ENCODE measurements around the gene VASH2. TPM values are rescaled to one million over a fixed set of nuclear protein-coding genes. Genes with fewer than 3 reads are reported as not detected.

VASH2 gene
- total and polyA plus RNA-seq, 2 of the 4 experiments (the other 2 are of a cell fraction): 0.90 to 1.2 TPM

DNA sequence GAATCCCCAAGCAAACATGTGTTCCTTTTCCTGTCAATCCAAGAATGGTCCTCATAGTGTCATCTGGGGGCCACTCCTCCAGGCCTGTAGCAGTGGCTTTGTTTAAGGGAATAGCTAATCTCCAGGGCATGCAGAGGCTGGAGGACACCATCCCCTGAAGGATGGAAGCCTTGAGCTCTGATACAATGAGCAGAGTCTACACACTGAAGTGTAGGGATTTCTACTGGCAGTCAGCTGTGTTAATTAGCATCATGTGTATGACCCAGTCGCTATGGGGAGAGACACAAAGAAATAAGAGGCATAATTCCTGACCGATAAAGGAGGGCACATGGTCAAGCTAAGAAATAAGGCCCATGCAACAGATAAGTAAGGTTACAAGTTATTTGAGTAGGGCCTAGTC is 36.2 kb downstream of the VASH2 start:
- H4K5ac ChIP-seq (ENCODE audit: low read depth, low read length): no peak overlapping the region
- 90% methylated on average over 2 of the region's 2 CpGs; no CpG with 5 or more reads in 1 of the 2 experiments for WGBS, 2 experiments (ENCODE audit: extremely low coverage in 2 of 2, insufficient read length in 1 of 2)
- H3K23ac ChIP-seq (ENCODE audit: low read depth, low read length): no peak overlapping the region
- BruUV-seq (replicated peaks): no TSS peak
- peaks cover 2% of the 10 kb centered on the region; the same call in 1 of the 2 replicates for H3K36me3 ChIP-seq (ENCODE audit: control insufficient read depth, insufficient read depth, low read length)
- no peaks in the 10 kb centered on the region for H3K27me3 ChIP-seq (ENCODE audit: control insufficient read depth, insufficient read depth, low read length)
- no peak overlapping the region for H2BK120ac ChIP-seq (ENCODE audit: low read depth, low read length)
- no peaks in the 10 kb centered on the region for H3K79me1 ChIP-seq (ENCODE audit: low read depth in 1 of 2, low read length in 2 of 2)
- DNase-seq (no peak), ATAC-seq (ENCODE audit: low read depth) (no peak)
- no peak overlapping the region for H3K18ac ChIP-seq (ENCODE audit: low read depth, low read length)
- no peak overlapping the region for H3K14ac ChIP-seq (replicated peaks; ENCODE audit: low read depth, low read length)
- no peak overlapping the region for H2BK20ac ChIP-seq (ENCODE audit: low read depth, low read length)
- H4K91ac ChIP-seq (ENCODE audit: insufficient read depth, low read depth, low read length): no peak overlapping the region
- H3K4ac ChIP-seq (ENCODE audit: low read depth, low read length): no peak overlapping the region
- intact Hi-C loops (cut with micrococcal nuclease): no loop called here
- H3K27ac ChIP-seq (ENCODE audit: insufficient read depth, low read length): no peak overlapping the region
- CTCF ChIA-PET: no interaction called here
- H2AK9ac ChIP-seq (replicated peaks; ENCODE audit: low read depth, low read length, poor library complexity): no peak overlapping the region
- H2BK15ac ChIP-seq (ENCODE audit: low read depth, low read length): no peak overlapping the region
- no peaks in the 10 kb centered on the region for H3K9me1 ChIP-seq (ENCODE audit: insufficient read depth, low read length)
- no peak overlapping the region for H2AFZ ChIP-seq (replicated peaks; ENCODE audit: low read length, poor library complexity)
- in situ Hi-C loops (cut with MboI; ENCODE audit: low sequenced_read_pairs): loop anchor here (25.0 kb wide), 1 partner anchor 324 kb away; no protein-coding TSS in a partner anchor
- dilution Hi-C loops (cut with HindIII; ENCODE audit: low sequenced_read_pairs, unreplicated experiment): no loop called here
- no peak overlapping the region for H4K8ac ChIP-seq (ENCODE audit: low read depth in 2 of 2, low read length in 2 of 2)
- POLR2A ChIA-PET (ENCODE audit: unreplicated experiment): no interaction called here
- H3K4me3 ChIP-seq (ENCODE audit: insufficient read depth, low read depth, low read length): no peak overlapping the region
- no peak overlapping the region for H3K4me2 ChIP-seq (ENCODE audit: low read depth, low read length)
- H3K9ac ChIP-seq (ENCODE audit: low read depth, low read length): no peak overlapping the region
- TF ChIP-seq FOS (IDR thresholded peaks at IDR 0.05; ENCODE audit: low read depth, low read length): no peak
- TF ChIP-seq RFX5 (IDR thresholded peaks at IDR 0.05; ENCODE audit: low read depth, low read length): no peak
- TF ChIP-seq, protein P1, sequence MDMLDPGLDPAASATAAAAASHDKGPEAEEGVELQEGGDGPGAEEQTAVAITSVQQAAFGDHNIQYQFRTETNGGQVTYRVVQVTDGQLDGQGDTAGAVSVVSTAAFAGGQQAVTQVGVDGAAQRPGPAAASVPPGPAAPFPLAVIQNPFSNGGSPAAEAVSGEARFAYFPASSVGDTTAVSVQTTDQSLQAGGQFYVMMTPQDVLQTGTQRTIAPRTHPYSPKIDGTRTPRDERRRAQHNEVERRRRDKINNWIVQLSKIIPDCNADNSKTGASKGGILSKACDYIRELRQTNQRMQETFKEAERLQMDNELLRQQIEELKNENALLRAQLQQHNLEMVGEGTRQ (IDR thresholded peaks at IDR 0.05; ENCODE audit: low read depth, low read length): no peak
- TF ChIP-seq CHD1 (IDR thresholded peaks at IDR 0.05; ENCODE audit: low read depth, low read length): no peak
- H3K56ac ChIP-seq (ENCODE audit: extremely low read depth, insufficient read depth, low read length): no peak overlapping the region
- no peak overlapping the region for H2BK5ac ChIP-seq (ENCODE audit: low read depth, low read length, poor library complexity, severe bottlenecking)
- no peaks in the 10 kb centered on the region for H3K9me3 ChIP-seq (ENCODE audit: control insufficient read depth, insufficient read depth, low read length)
- H3K4me1 ChIP-seq (ENCODE audit: control insufficient read depth, insufficient read depth, low read length): peaks cover 6% of the 10 kb centered on the region
- no peak overlapping the region for H2AK5ac ChIP-seq (ENCODE audit: low read depth, low read length)
- H4K20me1 ChIP-seq (ENCODE audit: insufficient read depth, low read length): no peaks in the 10 kb centered on the region
